Heart left ventricle (tissue), 13 donors: Measurements from ENCODE around the gene CDON.

Experiments used
- CTCF ChIP-seq, 12 donors: fragments of 200-600 bp; sonication (generic) in 4 of 12; IDR thresholded peaks; one replicate each; pipeline versions ENCODE4 v1.5.0 to v1.8.0; 2018 to 2022; ENCODE audit warnings: antibody characterized with exemption in 12 of 12, mild to moderate bottlenecking in 5 of 12
- POLR2A ChIP-seq, 2 donors: fragments of 450-650 bp; IDR thresholded peaks; one replicate each; pipeline ENCODE4 v1.6.1; 2017; ENCODE audit warnings: antibody characterized with exemption in 2 of 2, mild to moderate bottlenecking in 2 of 2, moderate library complexity in 2 of 2
- donor health status: ischemic (EF 13 %, LVEDD 7.1; RV severe dilation, severe dysfunction).
- donor health status: DM: no; HTN: yes; CAD: no.
- donor health status: DM: no; HTN: no; CAD: no.
- donor health status: ischemic (EF 25% LVEDD 6.9; RV normal size, moderate dysfunction).
- donor health status: ischemic (EF 25% LVEDD 5.7; RV mildly dilated, moderate dysfunction).
- donor health status: ischemic (EF 35%, LVEDD 5.7; RV mildly dilated, moderate dysfunction).
- donor health status: nonischemic (EF 11% LVEDD 7.7; RV severe dilation, severe dysfunction).
- donor health status: DM: yes; HTN: yes; CAD: no.
- donor health status: PGD.
- donor health status: ischemic (EF 29% LVEDD 5.4; RV normal size, mild dysfunction).
- donor health status: nonischemic (EF 23%, LVEDD 6.1; RV moderate dilation, normal function).

GRCh38 chr11:125931668-125932067 is 131.0 kb downstream of the CDON start:
- no peak for TF ChIP-seq CTCF (IDR thresholded peaks at IDR 0.05)
- no peak for TF ChIP-seq POLR2A (IDR thresholded peaks at IDR 0.05)
